ENCODE data around the gene ANO3. TPM values are rescaled to one million over a fixed set of nuclear protein-coding genes. Genes with fewer than 3 reads are reported as not detected.

The ANO3 gene
- total RNA-seq, 2 experiments from 2014 or later: not detected

DNA sequence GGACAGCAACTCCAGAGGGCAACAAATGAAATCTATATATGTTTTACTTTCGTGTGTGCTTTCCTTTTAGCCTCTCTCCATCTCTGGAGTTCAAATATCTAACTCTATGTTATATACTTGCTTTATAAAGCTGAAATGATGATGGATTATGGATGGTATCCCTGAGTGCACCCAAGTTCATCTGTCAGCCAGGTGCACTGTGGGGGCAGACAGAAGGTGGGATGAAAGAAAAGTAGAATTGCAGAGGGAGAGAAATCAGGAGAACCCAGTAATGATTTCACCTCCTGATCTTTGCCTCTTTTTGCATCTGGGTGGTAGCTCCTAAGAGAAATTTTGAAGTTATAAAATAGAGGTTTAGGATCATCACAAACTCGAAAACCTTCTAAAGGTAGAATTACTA lies 237.7 kb downstream of the ANO3 start:
- no peak for DNase-seq
- Mint-ChIP-seq H3K4me1 (ENCODE audit: low read depth) (no peaks in the 10 kb centered on the region), H3K36me3 (ENCODE audit: low read depth) (no peaks in the 10 kb centered on the region), H3K27me3 (no peaks in the 10 kb centered on the region), H3K9me3 (peaks cover 9% of the 10 kb centered on the region), H3K4me3 (no peak overlapping the region), H3K27ac (no peak overlapping the region)
- TF ChIP-seq CTCF (IDR thresholded peaks at IDR 0.05): no peak
- no peak for ATAC-seq
- POLR2A ChIA-PET: no interaction called here
- intact Hi-C loops (cut with micrococcal nuclease): no loop called here
- CTCF ChIA-PET: no interaction called here

- no peak for DNase-seq
- TF ChIP-seq CTCF (IDR thresholded peaks at IDR 0.05): no peak
- H3K4me3 Mint-ChIP-seq: no peak within 1 kb of the TSS
- intact Hi-C loops (cut with micrococcal nuclease): no loop called here
- no peaks in the 10 kb centered on the region for H3K4me1 Mint-ChIP-seq (ENCODE audit: low read depth)
- H3K27ac Mint-ChIP-seq: no peak within 1 kb of the TSS
- H3K9me3 Mint-ChIP-seq: peaks cover 9% of the 10 kb centered on the region
- no peak for ATAC-seq
- POLR2A ChIA-PET: no interaction called here
- H3K36me3 Mint-ChIP-seq (ENCODE audit: low read depth): no peaks in the 10 kb centered on the region
- H3K27me3 Mint-ChIP-seq: no peaks in the 10 kb centered on the region
- CTCF ChIA-PET: no interaction called here
Observed at GRCh38 chr11:26571861-26572654, 240.1 kb downstream of the ANO3 start, which contains the start of gene MUC15. Gene MUC15 (minus strand): TSS chr11:26572263. CDS start chr11:26567094, 5,169 bp downstream.

- no peak overlapping the region for H3K4me3 Mint-ChIP-seq
- H3K27me3 Mint-ChIP-seq: no peaks in the 10 kb centered on the region
- CTCF ChIA-PET: interaction anchor here (0.6 kb wide), 1 partner anchor 77 kb away, joined by 4 read pairs; no protein-coding TSS in a partner anchor
Observed at GRCh38 chr11:26572770-26573402, 241.0 kb downstream of the ANO3 start.

GRCh38 chr11:26573896-26574295 lies 242.0 kb downstream of the ANO3 start:
- no peak for TF ChIP-seq CTCF (IDR thresholded peaks at IDR 0.05)
- CTCF ChIA-PET: no interaction called here
- Mint-ChIP-seq H3K4me3 (no peak overlapping the region), H3K36me3 (ENCODE audit: low read depth) (no peaks in the 10 kb centered on the region), H3K27me3 (no peaks in the 10 kb centered on the region), H3K27ac (no peak overlapping the region), H3K9me3 (peaks cover 6% of the 10 kb centered on the region), H3K4me1 (ENCODE audit: low read depth) (no peaks in the 10 kb centered on the region)
- ATAC-seq (no peak), DNase-seq (no peak)
- POLR2A ChIA-PET: no interaction called here
- intact Hi-C loops (cut with micrococcal nuclease): no loop called here

More at GRCh38 chr11:26572770-26573402, 241.0 kb downstream of the ANO3 start:
- no peak overlapping the region for H3K27ac Mint-ChIP-seq
- no peak for TF ChIP-seq CTCF (IDR thresholded peaks at IDR 0.05)
- DNase-seq: no peak
- POLR2A ChIA-PET: no interaction called here
- no peaks in the 10 kb centered on the region for H3K36me3 Mint-ChIP-seq (ENCODE audit: low read depth)
- H3K4me1 Mint-ChIP-seq (ENCODE audit: low read depth): no peaks in the 10 kb centered on the region
- intact Hi-C loops (cut with micrococcal nuclease): no loop called here
- peaks cover 6% of the 10 kb centered on the region for H3K9me3 Mint-ChIP-seq
- ATAC-seq: no peak

GRCh38 chr11:26575946-26576345 lies 244.0 kb downstream of the ANO3 start:
- H3K36me3 Mint-ChIP-seq (ENCODE audit: low read depth): no peaks in the 10 kb centered on the region
- H3K4me1 Mint-ChIP-seq (ENCODE audit: low read depth): no peaks in the 10 kb centered on the region
- H3K9me3 Mint-ChIP-seq: peaks cover 6% of the 10 kb centered on the region
- ChIA-PET CTCF (no interaction called here), POLR2A (interaction anchor here (0.6 kb wide), 1 partner anchor 327 kb away, joined by 3 read pairs; no protein-coding TSS in a partner anchor)
- intact Hi-C loops (cut with micrococcal nuclease): no loop called here
- TF ChIP-seq CTCF (IDR thresholded peaks at IDR 0.05): no peak
- H3K27me3 Mint-ChIP-seq: no peaks in the 10 kb centered on the region
- DNase-seq (no peak), ATAC-seq (no peak)
- no peak overlapping the region for H3K4me3 Mint-ChIP-seq
- no peak overlapping the region for H3K27ac Mint-ChIP-seq
